GM04504 (cell line): ENCODE data around the gene ST13.
A peak's percentile ranks its signal among the peaks of the same experiment; 100 is the strongest.
"Not testable (repeated sequence)": the region's sequence is repeated elsewhere in the genome, so short reads cannot be mapped to it uniquely, and the experiment has no call there.

Source experiments
- DNase-seq: peaks from one replicate; pipeline ENCODE4 v3.0.0-alpha.2; 2012; ENCODE audit warnings: low read depth

ST13 gene

GRCh38 chr22:40838486-40838885, 18.0 kb downstream of the ST13 start:
- DNase-seq, result no peak

- DNase-seq, result no peak
Measured at GRCh38 chr22:40834619-40835018, 21.8 kb downstream of the ST13 start.

- no peak for DNase-seq
Measured at GRCh38 chr22:40829131-40829530, 27.3 kb downstream of the ST13 start.

GRCh38 chr22:40826984-40827741, 29.3 kb downstream of the ST13 start:
- DNase-seq, result no peak

- DNase-seq, result not testable (repeated sequence)
Measured at GRCh38 chr22:40826292-40826691, 30.1 kb downstream of the ST13 start.

- DNase-seq, result no peak
Measured at GRCh38 chr22:40823426-40823825, 33.0 kb downstream of the ST13 start.

GRCh38 chr22:40819599-40820140, 36.8 kb downstream of the ST13 start:
- no peak for DNase-seq

- peak; percentile 55 for DNase-seq
Measured at GRCh38 chr22:40818747-40819598, 37.5 kb downstream of the ST13 start, which contains the start of gene SLC25A17. SLC25A17 (minus strand) TSS chr22:40819346; CDS start chr22:40819248, 98 bp downstream.

- DNase-seq, result no peak
Measured at GRCh38 chr22:40818192-40818746, 38.2 kb downstream of the ST13 start.

GRCh38 chr22:40817737-40818136, 38.7 kb downstream of the ST13 start:
- DNase-seq, result no peak

- no peak for DNase-seq
Measured at GRCh38 chr22:40813912-40814315, 42.5 kb downstream of the ST13 start.

GRCh38 chr22:40808018-40808841, 48.2 kb downstream of the ST13 start:
- DNase-seq, result no peak

- no peak for DNase-seq
Measured at GRCh38 chr22:40806711-40807110, 49.7 kb downstream of the ST13 start.

GRCh38 chr22:40805699-40806203, 50.7 kb downstream of the ST13 start:
- DNase-seq, result no peak

- no peak for DNase-seq
Measured at GRCh38 chr22:40805239-40805638, 51.2 kb downstream of the ST13 start.

- no peak for DNase-seq
Measured at GRCh38 chr22:40803321-40803720, 53.1 kb downstream of the ST13 start.

- DNase-seq, result no peak
Measured at GRCh38 chr22:40799008-40799407, 57.4 kb downstream of the ST13 start.

- no peak for DNase-seq
Measured at GRCh38 chr22:40797427-40797826, 59.0 kb downstream of the ST13 start.

GRCh38 chr22:40792451-40792850, 64.0 kb downstream of the ST13 start:
- DNase-seq, result no peak

GRCh38 chr22:40791241-40791640, 65.2 kb downstream of the ST13 start:
- no peak for DNase-seq

GRCh38 chr22:40789131-40789530, 67.3 kb downstream of the ST13 start:
- DNase-seq, result no peak
